ENCODE results near the gene OMP. TPM values are rescaled to one million over a fixed set of nuclear protein-coding genes. Genes with fewer than 3 reads are reported as not detected.

OMP gene
- total RNA-seq, 1 donor from 2014 or later, result 0.94 TPM

DNA sequence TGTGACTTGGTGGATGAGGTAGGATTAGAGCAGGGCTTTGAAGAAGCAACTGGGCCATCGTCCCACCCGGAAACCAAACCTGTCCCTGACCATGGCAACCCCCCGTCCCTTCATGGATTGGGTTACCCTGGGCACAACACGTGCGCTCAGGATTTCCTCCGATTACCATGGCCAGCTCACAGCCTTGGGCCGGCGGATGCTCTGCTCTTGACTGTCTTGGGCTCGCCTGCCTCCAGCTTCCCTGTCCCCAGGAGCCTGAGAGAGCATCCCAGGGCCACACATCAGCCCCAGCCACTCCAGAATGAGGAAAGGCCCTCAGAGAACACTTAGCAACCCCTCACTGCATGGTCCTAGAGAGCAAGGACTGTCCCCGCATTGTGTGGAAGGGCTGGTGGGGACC is 48.2 kb downstream of the OMP start:
- Mint-ChIP-seq H3K9me3 (no peaks in the 10 kb centered on the region), H3K4me1 (ENCODE audit: unreplicated experiment) (peaks cover 27% of the 10 kb centered on the region), H3K27me3 (peaks cover 18% of the 10 kb centered on the region), H3K27ac (no peak overlapping the region), H3K36me3 (no peaks in the 10 kb centered on the region), H3K4me3 (no peak overlapping the region)
- TF ChIP-seq, protein P1, sequence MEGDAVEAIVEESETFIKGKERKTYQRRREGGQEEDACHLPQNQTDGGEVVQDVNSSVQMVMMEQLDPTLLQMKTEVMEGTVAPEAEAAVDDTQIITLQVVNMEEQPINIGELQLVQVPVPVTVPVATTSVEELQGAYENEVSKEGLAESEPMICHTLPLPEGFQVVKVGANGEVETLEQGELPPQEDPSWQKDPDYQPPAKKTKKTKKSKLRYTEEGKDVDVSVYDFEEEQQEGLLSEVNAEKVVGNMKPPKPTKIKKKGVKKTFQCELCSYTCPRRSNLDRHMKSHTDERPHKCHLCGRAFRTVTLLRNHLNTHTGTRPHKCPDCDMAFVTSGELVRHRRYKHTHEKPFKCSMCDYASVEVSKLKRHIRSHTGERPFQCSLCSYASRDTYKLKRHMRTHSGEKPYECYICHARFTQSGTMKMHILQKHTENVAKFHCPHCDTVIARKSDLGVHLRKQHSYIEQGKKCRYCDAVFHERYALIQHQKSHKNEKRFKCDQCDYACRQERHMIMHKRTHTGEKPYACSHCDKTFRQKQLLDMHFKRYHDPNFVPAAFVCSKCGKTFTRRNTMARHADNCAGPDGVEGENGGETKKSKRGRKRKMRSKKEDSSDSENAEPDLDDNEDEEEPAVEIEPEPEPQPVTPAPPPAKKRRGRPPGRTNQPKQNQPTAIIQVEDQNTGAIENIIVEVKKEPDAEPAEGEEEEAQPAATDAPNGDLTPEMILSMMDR (conservative IDR thresholded peaks at IDR 0.05), result no peak
- DNase-seq (ENCODE audit: extremely low spot score, unreplicated experiment), result no peak

DNA sequence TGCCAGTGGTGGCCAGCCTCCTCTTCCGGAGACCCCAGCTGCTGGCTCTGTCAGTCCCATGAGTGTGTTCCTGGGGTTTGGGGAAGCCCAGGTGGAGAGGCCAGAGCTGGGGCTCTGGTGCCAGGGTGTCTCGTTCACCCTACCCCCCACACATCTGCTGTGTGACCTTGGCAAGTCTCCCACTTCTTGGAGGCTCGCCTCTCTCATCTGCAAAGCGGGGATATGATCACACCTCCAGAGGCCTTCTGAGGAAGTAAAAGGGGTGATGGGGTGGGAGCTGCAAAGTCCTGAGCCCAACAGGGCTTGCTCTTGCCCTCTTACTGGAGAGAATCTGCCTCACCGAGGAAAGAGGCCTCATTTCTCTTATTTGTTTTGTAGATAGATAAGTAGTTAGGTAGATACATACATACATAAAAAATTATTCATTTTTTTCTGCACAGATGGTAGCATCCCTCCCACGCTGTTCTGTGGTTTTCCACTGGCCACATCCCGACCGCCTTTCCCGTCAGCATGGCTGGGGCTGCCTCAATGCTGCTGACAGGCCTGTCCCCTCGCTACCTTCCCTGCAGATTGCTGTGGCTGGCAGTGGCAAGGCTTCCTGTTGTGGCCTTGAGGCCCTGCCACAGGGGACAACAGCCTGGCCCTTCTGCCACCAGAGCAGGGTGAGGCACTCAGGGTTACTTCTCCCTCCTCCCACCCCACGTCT is 49.3 kb downstream of the OMP start:
- DNase-seq (ENCODE audit: extremely low spot score, unreplicated experiment), result no peak
- TF ChIP-seq, protein P1 (conservative IDR thresholded peaks at IDR 0.05), result no peak
- Mint-ChIP-seq H3K36me3 (no peaks in the 10 kb centered on the region), H3K4me1 (ENCODE audit: unreplicated experiment) (peaks cover 27% of the 10 kb centered on the region), H3K27me3 (peaks cover 15% of the 10 kb centered on the region), H3K4me3 (no peak overlapping the region), H3K27ac (no peak overlapping the region), H3K9me3 (no peaks in the 10 kb centered on the region)

DNA sequence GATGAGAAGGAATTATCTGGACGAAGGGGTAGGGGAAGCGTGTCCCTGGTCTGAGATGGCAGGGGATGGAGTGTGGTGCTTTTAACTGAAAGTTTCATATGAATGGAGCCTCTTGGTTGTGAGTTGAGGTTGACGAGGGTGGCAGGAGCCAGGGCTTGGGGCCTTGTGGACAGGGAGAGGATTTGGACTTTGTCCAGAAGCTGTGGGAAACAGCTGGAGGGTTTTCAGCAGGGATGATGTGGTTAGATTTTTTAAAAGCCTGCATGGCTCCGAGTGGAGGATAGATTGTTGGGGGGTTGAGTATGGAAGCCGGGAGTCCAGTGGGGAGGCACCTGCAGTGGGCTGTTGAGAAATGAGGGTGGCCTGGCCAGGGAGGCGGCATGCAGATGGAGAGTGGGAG is 50.2 kb downstream of the OMP start:
- DNase-seq (ENCODE audit: extremely low spot score, unreplicated experiment), result no peak
- Mint-ChIP-seq H3K27me3 (peaks cover 10% of the 10 kb centered on the region), H3K4me3 (no peak overlapping the region), H3K9me3 (no peaks in the 10 kb centered on the region), H3K4me1 (ENCODE audit: unreplicated experiment) (peaks cover 18% of the 10 kb centered on the region), H3K27ac (no peak overlapping the region), H3K36me3 (no peaks in the 10 kb centered on the region)
- TF ChIP-seq, protein P1 (conservative IDR thresholded peaks at IDR 0.05), result no peak

Other genes starting within 250 kb of the OMP start
- gene ACER3, start 241.9 kb upstream of the OMP start, total RNA-seq (ENCODE audit: low replicate concordance), result 25.7 and 39.3 TPM in 2 replicates
- 0.29 and 0.39 TPM in 2 replicates for gene B3GNT6, start 68.4 kb upstream of the OMP start, total RNA-seq (ENCODE audit: low replicate concordance)
- 17.9 and 18.8 TPM in 2 replicates for gene CAPN5, start 35.9 kb upstream of the OMP start, total RNA-seq (ENCODE audit: low replicate concordance)
- gene MYO7A, start 25.4 kb downstream of the OMP start, total RNA-seq (ENCODE audit: low replicate concordance), result 2.8 and 5.3 TPM in 2 replicates
- gene GDPD4, start 198.8 kb downstream of the OMP start, total RNA-seq (ENCODE audit: low replicate concordance), result not detected in 2 replicates